HepG2 (cell line): ENCODE measurements around the gene SDK2. TPM values are rescaled to one million over a fixed set of nuclear protein-coding genes. Genes with fewer than 3 reads are reported as not detected.

Experiments used
- polyA plus RNA-seq, 8 experiments: library from polyadenylated mRNA; depleted of rRNA in 3 of 8; stranded (reverse) in 7 of 8; unstranded in 1 of 8; fragments of >200 nt; fragmentation: Illumina TruSeq in 4 of 8; extraction: Trizol in 4 of 8; gene quantifications; 2 replicates each; pipeline versions ENCODE4 v1.2.1 to v1.2.3, GENCODE V29; 2011 to 2016; ENCODE audit warnings: low read depth in 4 of 8, missing spikeins in 1 of 8, mixed read lengths in 1 of 8; ENCODE audit not compliant: insufficient read depth in 1 of 8
- total RNA-seq, 5 experiments: library from RNA; depleted of rRNA; stranded (reverse); fragments of >200 nt; fragmentation: Illumina TruSeq; extraction: Trizol; gene quantifications; 2 replicates each; pipeline ENCODE4 v1.2.3, GENCODE V29; 2016; ENCODE audit warnings: low read depth in 1 of 5
- TF ChIP-seq, protein P1 (sequence below): sonication (generic); formaldehyde crosslinking; IDR thresholded peaks from 2 replicates; pipeline ENCODE4 v1.5.1; 2020; ENCODE audit warnings: missing genetic modification reagents, mild to moderate bottlenecking, borderline replicate concordance

The SDK2 gene
- total and polyA plus RNA-seq, 2 of the 13 experiments (the other 11 are each of a cell fraction or from before 2014, with no cell fraction given): not detected

DNA sequence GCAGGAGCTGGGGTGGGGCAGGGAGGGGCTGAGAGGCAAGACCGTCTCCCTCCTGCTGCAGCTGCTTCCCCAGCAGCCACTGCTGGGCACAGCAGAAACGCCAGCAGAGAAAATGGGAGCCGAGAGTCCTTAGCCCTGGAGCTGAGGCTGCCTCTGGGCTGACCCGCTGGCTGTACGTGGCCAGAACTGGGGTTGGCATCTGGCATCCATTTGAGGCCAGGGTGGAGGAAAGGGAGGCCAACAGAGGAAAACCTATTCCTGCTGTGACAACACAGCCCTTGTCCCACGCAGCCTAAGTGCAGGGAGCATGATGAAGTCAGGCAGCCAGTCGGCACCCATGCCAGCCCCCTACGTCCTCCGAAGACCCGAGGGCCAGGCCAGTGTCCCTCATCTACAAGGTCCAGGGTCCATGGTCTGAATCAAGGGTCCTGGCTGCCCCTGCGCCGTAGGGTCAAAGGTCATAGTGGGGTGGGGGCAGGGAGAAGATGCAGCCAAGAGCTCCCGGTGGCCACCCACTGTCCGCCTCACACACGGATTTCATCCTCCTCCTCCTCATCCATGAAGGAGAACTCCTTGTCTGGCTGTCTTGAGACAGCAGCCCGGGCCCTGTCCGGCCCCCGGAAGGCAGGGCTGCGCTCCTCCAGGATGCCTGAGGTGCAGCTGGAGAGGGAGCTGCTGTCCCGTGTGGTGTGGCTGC lies 359.2 kb downstream of the SDK2 start (continued):
- TF ChIP-seq, protein P1, sequence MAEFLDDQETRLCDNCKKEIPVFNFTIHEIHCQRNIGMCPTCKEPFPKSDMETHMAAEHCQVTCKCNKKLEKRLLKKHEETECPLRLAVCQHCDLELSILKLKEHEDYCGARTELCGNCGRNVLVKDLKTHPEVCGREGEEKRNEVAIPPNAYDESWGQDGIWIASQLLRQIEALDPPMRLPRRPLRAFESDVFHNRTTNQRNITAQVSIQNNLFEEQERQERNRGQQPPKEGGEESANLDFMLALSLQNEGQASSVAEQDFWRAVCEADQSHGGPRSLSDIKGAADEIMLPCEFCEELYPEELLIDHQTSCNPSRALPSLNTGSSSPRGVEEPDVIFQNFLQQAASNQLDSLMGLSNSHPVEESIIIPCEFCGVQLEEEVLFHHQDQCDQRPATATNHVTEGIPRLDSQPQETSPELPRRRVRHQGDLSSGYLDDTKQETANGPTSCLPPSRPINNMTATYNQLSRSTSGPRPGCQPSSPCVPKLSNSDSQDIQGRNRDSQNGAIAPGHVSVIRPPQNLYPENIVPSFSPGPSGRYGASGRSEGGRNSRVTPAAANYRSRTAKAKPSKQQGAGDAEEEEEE (CRISPR knock-in tag): no peak
- TF ChIP-seq, all 625 proteins: peak for 9
